ENCODE results near the gene PABPN1L.
"Not testable (repeated sequence)": the region's sequence is repeated elsewhere in the genome, so short reads cannot be mapped to it uniquely, and the experiment has no call there.

PABPN1L gene

DNA sequence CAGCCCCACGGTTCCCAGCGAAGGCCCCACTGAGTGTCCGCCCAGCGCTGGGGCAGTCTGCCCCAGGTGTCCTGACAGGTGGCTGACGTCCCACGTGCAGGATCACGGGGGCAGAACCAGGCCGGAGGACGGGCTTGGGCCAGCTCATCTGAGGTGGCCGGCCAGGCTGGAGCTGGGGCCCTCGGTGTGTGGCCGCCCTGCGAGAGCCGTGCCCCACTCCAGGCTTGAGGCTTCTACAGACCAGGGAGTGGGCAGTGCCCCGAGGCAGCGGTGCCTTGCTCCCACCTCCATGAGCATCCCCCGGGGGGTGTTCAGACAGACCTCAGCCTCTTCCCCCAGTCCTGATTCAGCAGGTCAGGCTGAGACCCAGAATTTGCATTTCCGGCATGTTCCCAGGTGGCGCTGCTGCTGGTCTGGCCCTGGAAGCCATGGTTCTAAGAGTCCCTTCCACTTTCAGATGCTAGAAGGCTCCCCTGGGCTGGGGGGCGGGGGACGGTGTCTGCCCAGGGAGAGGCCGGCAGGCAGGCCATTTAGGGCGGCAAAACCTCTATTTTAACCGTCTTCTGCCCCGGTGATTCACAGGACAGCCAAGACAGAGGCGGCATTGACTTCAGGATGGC is 35.4 kb upstream of the PABPN1L start:
- no peak for DNase-seq (ENCODE audit: low spot score)

DNA sequence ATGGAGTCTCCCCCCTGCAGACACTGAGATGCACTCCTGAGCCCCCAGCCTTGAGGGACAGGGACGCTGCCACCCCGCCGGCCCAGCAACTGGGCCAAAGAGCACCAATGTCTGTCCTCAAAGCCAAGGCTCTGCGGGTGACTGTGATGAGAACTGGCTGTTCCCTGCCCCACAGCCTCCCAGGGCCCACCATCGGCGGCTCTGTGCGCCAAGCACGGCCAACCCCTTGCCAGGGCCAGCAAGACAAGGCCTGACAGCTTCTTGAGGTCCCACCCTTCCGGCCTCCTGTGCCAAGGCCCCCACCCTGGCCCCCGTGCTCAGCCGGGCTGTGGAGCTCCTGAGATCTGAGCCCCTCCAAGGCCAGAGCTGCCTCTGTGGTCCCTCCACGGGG is 34.2 kb upstream of the PABPN1L start:
- DNase-seq (ENCODE audit: low spot score), result no peak

DNA sequence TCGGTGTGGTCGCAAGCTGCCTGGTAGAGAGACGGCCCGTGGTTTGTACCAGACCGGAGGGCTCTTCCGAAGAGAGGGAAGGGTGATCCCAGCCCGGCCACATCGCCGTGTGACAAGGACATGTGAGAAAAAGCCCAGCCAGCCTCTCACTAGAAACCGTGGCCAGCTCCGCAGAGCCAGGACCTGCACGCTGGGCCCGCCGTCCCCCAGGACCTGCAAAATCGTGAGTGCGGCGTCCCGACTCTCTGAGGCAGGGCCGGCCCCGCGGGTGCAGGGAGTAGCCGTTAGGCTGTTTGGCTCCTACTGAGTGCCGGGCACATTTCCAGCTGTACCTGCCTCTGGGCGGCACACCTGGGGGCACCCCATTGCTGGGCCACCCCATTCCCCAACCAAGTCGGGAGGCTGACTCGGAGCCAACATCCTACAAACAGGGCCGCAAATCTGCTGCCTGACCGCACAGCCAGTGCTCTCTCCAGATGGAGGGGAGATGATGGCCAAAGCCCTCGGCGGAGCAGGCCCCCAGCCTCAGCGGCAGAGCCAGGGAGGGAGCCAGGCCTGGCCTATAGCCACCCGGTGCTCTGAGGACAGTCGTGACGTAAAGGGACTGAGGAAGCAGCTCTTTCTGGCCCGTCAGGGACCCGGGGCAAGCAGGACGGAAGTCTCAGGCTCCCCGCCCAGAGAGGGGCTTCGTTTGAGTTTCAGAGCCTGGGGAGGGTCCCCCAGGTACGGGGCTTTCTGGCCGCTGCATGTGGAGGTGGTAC is 33.6 kb upstream of the PABPN1L start:
- no peak for DNase-seq (ENCODE audit: low spot score)

DNA sequence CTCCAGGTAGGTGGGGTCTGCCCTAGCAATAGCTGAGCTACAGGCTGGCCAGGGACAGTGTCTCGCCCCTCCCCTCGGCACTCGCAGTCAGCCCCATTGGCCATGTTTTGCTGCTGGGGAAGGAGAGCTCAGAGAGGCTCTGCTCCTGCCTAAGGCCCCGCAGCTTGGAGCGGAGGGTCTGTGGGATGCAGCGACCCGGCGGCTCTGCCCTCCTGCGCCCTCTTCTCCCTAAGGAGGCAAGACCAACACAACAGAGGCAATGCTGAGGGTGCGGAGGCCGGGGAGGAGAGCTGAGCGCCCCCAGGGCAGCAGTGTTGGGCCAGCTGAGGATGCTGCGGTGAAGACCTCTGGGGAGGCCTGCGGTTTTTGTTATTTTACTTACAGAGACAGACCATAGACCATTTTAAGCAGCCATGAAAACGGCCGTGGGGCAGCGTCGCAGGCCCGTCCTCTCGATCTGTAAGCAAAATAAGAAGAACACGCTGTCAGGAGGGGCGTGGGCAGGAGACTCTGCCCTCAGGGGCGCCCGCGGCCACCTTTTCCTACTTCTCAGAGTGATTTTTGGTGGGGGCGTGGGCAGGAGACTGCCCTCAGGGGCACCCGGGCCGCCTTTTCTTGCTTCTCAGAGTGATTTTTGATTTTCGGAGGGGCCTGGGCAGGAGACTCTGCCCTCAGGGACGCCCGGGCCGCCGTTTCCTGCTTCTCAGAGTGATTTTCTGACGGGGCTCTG is 31.4 kb upstream of the PABPN1L start:
- DNase-seq (ENCODE audit: low spot score), result no peak

DNA sequence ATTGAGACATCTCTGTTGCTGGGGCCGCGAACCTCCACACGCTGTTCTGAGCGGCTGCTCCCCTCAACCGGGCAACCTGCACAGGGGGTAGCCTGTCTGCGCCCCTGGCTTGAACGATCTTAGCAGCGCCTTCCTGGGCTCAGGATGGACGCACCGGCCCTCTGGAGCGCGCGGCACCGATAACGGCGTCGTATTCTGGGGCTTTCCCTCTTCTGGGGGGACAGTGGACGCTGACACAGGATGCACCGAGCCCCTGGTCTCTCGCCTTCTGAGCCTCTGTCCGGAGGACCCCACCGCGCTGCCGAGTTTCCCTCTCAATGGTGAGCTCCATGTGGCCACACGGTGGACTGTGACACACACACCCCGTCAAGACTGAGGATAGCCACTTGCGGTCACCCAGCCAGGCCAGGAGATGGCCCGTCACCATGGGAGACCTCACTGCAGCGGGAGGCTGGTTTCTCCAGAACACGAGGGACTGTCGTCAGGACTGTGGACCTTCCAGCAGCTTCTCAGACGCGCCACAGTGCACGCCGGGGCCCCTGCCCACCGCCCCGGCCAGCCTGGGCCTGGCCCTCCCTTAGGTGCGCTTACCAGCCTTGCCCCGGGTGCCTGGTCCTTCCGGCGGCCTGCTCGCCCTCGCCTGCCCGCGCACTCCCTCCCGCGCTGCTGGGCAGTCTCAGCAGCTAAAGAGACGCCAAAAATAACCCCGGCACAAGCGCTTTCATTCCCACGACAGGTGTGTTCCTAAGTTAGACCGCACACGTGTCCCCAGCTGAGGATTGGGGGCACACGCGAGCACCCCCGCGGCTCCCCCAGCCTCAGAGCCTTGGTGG is 30.0 kb upstream of the PABPN1L start:
- DNase-seq (ENCODE audit: low spot score), result no peak

DNA sequence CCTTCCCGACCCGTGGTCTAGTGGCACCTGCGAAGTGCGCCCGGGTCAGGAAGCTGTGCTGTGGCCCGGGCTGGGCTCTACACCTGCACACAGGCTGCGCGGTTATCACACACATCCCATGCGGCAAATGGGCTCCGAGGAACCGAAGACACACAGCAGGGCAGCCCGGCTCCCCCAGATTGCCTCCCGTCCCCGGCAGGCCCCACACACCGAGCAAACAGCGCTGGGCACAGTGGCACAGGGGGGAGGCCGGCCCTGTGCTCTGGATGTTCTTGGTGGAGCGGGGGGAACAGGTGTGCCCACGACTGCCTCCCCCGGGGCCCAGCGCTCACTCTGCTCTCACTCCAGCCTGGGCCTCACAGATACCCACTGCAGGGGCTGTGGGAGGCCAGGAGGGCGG is 28.9 kb upstream of the PABPN1L start:
- DNase-seq (ENCODE audit: low spot score), result no peak

DNA sequence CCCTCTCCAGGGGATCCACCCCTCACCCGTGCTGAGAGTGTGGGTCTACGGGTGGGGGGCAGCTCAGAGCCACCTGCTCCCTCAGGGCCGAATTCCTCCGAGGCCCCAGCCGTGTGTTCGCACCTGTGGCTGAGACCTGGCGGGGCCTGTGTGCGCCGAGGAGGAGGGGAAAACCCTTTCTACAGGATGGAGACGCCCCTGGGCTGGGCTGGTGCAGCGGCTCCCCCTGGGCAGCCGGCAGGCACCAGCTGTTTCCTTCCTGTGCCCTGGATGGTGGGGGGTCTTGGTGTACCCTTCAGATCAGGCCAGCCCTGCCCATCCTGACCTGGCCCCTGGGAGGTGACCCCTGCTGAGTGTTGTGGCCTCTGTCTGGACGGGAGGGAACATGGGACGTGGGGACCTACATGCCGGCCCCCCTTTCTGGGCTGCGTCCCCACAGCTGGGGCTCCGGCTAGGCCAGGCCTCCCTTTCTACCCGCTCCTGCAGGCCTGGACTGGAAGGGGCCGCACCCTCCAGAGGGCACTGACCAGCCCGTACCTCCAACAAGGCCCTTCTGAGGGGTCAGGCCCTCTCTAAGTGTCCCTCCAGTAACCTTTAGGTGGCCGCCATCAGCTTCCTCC is 28.3 kb upstream of the PABPN1L start:
- DNase-seq (ENCODE audit: low spot score), result no peak

DNA sequence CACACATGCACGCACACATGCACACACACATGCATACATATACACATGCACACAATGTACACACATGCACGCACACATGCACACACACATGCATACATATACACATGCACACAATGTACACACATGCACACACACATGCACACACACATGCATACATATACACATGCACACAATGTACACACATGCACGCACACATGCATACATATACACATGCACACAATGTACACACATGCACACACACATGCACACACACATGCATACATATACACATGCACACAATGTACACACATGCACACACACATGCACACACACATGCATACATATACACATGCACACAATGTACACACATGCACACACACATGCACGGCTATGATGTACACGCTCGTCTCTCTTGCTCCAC is 27.8 kb upstream of the PABPN1L start:
- DNase-seq (ENCODE audit: low spot score), result not testable (repeated sequence)

DNA sequence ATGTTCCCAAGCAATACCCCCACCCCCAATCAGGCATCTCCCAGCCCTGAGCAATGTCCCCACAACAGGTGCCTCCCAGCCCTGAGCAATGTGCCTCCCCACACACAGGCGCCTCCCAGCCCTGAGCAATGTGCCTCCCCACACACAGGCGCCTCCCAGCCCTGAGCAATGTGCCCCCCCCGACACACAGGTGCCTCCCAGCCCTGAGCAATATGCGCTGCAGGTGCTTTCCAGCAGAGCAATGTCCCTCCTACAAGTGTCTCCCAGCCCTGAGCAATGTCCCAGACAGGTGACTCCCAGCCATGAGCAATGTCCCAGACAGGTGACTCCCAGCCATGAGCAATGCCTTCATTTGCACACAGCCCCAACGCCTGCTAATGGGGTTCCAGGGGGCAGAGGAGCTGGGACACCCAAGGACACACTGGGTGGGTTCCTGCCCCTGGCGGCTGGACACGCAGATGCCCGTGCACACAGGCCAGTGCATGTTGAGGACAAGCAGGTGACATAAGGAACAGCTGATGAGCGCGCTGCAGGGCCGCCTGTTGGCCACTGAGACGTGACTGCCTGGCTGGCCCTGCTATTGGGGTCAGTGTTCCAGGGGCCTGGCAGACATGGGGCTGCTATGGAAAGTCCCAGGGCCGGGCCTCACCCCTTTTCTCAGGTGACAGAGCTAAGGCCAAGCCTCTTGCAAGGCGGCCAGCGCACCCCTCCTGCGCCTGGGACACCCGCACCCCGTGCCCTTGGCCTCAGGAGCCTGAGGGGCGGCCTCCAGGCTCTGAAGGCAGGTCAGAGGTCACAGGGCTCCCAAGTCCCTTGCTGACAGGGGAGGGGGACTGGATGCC is 26.9 kb upstream of the PABPN1L start:
- no peak for DNase-seq (ENCODE audit: low spot score)

DNA sequence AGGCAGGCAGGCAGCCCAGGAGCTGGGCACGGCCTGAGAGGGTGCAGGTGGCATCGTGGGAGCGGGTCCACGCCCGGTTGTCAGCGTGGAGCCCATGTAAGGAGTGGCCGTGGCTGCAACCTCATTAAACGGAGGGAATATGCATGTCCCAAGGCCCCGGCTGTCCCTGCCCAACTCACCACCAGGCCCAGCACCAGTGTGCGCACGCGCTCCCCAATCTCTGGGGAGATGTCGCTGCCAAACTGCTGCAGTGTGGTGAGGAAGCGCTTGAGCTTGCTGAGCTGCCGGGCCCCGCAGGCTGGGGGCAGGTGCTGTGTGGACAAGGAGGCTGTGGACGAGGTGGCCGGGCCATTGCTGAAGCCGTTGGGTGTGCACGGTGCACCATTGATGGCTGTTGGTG is 25.6 kb upstream of the PABPN1L start:
- DNase-seq (ENCODE audit: low spot score), result no peak

DNA sequence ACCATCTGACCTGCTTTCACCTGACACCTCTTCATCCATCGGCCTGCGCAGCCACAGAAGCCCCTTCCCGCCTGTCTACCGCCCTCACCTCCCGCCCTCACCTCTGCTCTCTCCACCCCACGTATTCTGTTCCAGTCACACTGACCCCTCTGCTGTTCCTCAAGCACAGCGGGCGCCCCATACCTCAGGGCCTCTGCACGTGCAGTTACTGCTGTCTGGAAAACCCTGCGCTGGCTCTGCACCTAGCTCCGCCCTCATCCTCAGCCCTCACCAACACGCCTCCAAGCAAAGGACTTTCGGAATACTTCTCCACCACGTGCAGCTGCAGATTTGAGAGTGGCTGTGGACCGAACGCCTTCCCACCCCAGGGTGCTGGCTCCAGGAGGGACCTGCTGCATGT is 24.6 kb upstream of the PABPN1L start:
- no peak for DNase-seq (ENCODE audit: low spot score)

DNA sequence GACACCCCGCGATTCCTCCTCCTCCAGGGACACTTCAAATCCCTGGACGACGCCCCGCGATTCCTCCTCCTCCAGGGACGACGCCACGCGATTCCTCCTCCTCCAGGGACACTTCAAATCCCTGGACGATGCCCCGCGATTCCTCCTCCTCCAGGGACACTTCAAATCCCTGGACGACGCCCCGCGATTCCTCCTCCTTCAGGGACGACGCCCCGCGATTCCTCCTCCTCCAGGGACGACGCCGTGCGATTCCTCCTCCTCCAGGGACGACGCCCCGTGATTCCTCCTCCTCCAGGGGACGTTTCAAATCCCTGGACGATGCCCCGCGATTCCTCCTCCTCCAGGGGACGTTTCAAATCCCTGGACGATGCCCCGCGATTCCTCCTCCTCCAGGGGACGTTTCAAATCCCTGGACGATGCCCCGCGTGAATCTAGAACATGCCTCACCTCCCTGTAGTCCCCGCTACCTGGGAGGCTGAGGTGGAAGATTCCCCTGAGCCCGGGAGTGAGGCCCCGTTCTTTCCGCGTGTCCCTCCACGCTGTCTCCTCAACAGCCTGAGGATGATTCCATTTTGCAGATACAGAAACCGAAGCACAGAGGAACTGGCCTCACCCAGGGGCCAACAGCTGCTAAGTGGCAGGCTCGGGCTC is 23.4 kb upstream of the PABPN1L start:
- DNase-seq (ENCODE audit: low spot score), result not testable (repeated sequence)

DNA sequence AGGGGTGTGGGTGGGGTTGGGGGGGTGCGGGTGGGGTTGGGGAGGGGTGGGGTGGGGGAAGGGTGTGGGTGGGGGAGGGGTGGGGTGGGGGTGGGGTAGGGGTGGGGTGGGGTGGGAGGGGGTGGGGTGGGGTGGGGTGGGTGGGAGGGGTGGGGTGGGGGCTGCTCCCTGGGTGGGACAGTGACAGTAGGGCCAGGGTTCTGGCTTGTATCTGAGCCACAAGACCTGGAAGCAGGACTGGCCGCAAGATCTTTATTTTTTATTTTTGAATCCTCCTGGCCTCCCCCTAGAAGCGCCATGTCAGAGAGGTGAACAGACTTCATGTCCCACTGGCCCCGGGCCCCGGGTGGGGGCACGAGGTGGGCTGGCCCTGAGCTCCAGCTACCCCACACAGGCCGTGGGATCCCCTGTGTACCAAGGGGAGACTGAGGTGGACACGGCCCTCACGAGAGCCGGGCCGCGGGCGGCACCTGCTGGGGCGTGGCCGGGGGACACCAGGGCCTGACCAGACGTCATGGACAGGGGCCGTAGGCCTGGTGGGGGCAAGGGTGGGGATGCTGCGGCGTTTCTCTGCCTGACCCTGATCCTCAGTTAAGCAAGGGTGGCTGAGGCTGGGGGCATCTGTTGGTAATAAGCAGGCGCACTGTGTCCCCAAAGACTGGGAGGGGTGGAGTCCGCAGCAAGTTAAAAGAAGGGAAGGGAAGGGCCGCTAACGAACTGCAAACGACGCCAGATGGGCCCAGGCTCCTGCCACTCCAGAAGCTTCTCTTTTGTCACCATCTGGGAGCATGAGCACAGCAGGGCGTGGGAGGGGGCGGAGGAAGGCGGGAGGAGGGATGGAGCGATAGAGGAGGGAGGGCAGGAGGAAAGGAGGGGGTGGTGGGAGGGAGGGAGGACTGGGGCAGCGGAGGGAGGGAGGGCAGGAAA is 22.3 kb upstream of the PABPN1L start:
- DNase-seq (ENCODE audit: low spot score), result no peak

DNA sequence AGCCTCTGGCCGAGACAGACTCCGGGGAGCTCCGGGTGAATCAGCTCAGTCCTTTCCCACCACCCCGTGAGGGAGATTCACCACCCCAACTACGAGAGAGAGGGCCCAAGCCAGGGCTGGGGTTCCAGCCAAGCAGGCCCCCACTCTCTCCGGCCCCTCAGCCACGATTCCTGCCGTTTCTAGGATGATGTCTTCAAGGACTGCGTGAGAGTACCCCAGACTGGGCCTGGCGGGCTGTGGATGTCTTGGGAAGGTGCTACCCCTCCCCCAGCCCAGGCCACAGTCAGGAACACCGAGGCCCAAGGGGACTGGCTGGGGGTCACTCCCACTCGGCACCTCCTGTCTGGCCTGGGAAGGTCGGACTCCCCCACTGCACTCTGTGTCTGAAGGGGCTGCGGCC is 21.6 kb upstream of the PABPN1L start:
- DNase-seq (ENCODE audit: low spot score), result no peak

DNA sequence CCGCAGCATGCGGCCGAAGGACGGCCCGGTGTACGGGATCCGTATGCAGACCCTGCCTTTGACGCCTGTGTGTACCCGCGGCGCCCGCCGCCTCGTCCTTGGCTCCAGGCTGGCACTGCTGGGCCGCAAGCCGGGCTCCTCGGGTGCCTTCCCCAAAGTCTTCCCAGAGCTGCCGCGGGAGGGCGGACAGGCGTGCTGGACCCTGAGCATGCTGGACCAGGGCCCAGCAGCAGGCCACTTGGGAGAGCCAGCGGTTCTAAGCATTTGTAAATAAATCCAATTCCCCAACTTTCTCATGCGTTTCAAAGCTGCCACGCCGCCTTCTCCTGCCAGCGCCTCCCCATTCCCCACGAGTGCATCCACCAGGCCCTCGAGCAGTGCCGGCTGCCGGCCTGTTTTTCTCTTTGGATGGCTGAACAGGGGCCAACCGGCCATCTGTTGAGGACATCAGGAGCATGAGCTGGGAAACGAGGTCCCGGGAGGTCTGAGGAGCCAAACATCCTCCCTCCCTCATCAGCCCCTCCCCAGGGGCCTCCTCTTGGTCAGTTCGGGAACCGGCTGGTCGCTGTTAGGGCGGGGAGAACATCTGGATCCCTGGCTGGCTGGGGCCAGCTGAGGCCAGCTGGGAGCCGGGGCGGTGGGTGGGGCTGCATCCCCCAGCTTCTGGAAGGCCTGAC is 20.5 kb upstream of the PABPN1L start:
- no peak for DNase-seq (ENCODE audit: low spot score)

DNA sequence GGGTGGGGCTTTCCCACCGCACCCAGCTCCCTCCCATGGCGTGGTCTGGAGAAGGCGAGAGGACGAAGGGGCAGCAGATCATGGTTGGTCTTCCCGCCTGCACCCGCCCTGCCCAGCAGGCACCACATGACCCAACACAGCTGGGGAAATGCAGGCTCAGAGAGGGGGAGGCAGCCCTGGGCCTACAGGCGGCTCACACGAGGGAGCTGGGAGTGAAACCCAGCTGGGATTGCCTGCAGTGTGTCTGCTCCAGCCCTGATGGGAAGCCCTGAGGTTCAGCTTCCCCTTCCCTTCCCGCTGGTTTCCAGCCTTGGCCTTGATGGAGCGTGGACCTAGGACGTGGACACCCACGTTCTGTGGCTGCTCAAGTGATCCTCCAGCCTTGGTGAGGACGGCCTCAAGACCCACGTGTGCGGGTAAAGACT is 20.0 kb upstream of the PABPN1L start:
- DNase-seq (ENCODE audit: low spot score), result no peak

DNA sequence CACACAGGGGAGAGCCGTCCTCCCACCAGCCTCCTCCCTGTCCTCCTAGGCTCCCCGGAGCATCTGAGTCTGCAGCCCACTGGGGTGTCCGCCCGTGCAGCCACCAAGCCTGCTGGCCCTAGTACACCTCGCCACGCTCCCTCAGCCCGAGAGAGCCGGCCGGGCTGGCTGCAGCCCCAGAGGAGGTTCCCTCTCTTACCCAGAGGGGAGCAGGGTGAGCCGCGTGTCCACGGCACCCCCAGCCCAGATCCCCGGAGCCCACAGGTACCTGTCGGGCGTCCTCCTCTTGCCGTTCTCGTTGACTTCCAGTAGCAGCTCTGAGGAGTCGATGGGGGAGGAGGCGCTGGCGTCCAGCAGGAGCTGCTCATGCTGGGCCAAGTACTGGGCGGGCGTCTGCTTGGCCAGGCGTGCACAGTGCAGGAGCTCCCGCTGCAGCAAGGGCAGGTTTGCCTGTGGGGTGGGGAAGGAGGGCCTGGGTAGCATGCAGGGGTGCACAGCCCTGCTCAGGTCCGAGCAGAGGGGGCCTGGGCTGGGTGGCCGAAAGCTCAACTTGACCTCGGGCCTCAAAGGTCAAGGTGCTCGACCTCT is 19.3 kb upstream of the PABPN1L start:
- no peak for DNase-seq (ENCODE audit: low spot score)

DNA sequence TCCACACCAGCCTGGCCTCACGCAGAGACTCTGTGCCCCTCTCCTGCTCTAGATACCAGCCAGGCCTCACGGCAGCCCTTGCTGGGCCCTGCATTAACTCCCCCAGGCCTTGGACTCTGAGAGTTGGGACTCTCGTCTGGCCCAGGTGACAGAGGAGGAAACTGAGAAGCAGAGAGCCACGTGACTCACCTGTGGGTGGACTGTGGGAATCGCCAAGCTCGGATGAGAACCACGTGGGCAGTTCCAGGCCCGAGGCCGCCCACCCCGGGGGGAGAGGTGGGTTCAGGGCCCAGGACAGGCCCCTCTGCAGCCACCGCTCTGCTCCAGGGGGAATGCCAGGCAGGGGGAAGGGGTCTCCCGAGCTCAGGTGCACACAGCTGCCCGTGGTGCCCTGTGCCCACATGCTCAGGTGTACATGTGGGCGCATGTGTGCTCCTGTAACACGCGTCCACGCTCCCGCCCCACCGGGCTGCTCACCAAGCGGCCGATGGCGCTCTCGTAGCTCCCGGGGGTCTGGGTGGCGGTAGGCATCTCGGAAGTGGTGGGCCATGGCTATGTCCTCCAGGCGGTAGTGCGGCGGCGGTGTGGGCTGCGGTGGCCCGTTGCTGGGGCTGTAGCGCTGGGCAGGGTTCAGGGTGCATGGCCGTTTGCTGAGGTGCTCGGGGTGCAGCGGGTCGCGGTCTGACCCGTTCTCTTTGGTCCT is 18.3 kb upstream of the PABPN1L start:
- DNase-seq (ENCODE audit: low spot score), result no peak
